HCT116 (cell line): Measurements from ENCODE around the gene HIGD2A.

Experiments used
- CTCF ChIP-seq, 3 experiments: fragments of 200-600 bp in 1 of 3; sonication (generic) in 1 of 3; IDR thresholded peaks in 2 of 3; conservative IDR thresholded peaks in 1 of 3; 2 replicates each; pipeline ENCODE4 v1.5.1; 2012 to 2017; ENCODE audit warnings: low read depth in 2 of 3, low read length in 2 of 3, antibody characterized with exemption in 1 of 3, borderline replicate concordance in 1 of 3, control low read depth in 1 of 3, mild to moderate bottlenecking in 1 of 3, mixed read lengths in 1 of 3, mixed run types in 1 of 3, moderate library complexity in 1 of 3; ENCODE audit not compliant: insufficient read depth in 1 of 3
- POLR2AphosphoS5 ChIP-seq: IDR thresholded peaks from 2 replicates; pipeline ENCODE4 v1.6.1; 2011; ENCODE audit warnings: mild to moderate bottlenecking, low read depth, low read length, moderate library complexity
- YY1 ChIP-seq: IDR thresholded peaks from 2 replicates; pipeline ENCODE4 v1.6.1; 2011; ENCODE audit warnings: low read length, low read depth, moderate library complexity, mild to moderate bottlenecking; ENCODE audit not compliant: insufficient replicate concordance; ENCODE audit errors: extremely low read depth

- TF ChIP-seq CTCF (IDR thresholded peaks at IDR 0.05 in 2 of 3, conservative IDR thresholded peaks at IDR 0.05 in 1 of 3; ENCODE audit: borderline replicate concordance in 1 of 3, insufficient read depth in 1 of 3, low read depth in 2 of 3, low read length in 2 of 3) = no peak
- no peak for TF ChIP-seq POLR2AphosphoS5
- TF ChIP-seq YY1 = no peak
Observed at GRCh38 chr5:176388003-176388443, 528 bp upstream of the HIGD2A start.
